HG02840 (cell line): ENCODE data around the gene MPO.
A peak's percentile ranks its signal among the peaks of the same experiment; 100 is the strongest.

Experiments
- ATAC-seq: cut with Tn5 transposase; IDR thresholded peaks from one replicate; pipeline ENCODE4 v1.9.1; 2021; ENCODE audit warnings: mild to moderate bottlenecking, moderate library complexity, moderate number of reproducible peaks; ENCODE audit not compliant: unreplicated experiment, low FRiP score

The MPO gene

DNA sequence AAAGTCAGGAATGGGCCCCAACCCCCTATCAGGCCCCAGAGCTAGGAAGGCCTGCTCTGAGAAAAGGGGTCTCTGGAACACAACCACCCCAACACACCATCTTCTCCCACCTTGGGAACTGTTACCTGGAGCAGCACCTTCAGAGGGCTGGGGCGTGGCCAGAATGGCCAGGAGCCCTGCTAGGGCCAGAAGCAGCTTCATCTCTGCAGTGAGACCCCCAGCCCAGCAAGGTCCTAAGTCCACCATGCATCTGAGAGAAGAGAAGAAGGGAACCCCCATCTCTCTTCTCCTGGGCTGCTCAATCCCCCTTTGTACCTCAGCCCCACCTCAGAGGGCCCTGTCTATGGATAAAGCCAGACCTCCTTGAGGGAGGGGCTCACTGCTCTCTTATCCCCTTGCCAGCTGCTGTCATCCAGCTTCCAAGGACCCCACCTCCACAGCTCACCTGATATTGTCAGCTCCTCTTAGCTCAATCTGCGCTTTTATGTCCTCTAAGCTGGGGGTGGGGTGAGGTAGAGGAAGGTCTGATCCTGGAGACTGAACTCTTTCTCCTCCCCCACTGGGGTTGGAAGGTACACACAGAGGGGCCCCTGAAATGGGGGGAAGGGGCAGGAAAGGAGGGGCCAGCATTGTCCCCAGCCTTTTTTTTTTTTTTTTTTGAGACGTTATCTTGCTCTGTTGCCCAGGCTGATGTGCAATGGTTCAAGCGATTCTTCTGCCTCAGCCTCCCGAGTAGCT lies at the start of gene MPO:
Gene MPO, minus strand, starts transcription at position 456 of the 738 bp plus-strand sequence. Its CDS starts 177 bp downstream, at position 279.
- no peak for ATAC-seq

DNA sequence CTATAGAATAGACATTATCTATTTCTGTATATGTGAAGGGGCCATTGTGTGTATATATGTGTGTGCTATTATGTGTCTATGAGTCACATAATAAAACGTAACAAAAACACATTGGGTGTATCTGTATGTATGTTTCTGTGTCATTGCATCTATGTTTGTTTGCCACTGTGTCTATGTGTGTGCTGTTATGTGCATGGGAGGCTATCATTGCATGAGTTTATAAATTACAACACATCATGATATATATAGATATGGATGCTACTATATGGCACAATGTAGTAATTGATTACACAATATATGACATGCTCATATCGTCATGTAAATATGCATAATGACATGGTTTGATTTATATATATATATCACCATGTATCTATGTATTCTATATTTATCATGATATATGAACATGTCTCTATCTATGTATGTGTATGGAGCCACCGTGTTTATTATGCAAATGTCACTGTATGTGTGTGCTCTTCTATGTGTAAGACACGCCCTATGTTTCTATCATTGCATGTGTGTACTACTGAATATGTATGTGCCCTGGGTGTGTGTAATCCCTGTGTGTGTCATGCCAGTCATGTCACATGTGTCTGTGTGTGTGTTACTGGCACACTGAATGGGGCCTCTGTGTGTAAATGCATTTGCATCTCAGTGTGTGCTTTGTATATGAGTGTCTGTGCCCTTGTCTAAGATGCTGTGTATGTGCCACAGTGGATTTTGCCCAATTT lies 49.2 kb upstream of the MPO start:
- peak; percentile 20 for ATAC-seq

DNA sequence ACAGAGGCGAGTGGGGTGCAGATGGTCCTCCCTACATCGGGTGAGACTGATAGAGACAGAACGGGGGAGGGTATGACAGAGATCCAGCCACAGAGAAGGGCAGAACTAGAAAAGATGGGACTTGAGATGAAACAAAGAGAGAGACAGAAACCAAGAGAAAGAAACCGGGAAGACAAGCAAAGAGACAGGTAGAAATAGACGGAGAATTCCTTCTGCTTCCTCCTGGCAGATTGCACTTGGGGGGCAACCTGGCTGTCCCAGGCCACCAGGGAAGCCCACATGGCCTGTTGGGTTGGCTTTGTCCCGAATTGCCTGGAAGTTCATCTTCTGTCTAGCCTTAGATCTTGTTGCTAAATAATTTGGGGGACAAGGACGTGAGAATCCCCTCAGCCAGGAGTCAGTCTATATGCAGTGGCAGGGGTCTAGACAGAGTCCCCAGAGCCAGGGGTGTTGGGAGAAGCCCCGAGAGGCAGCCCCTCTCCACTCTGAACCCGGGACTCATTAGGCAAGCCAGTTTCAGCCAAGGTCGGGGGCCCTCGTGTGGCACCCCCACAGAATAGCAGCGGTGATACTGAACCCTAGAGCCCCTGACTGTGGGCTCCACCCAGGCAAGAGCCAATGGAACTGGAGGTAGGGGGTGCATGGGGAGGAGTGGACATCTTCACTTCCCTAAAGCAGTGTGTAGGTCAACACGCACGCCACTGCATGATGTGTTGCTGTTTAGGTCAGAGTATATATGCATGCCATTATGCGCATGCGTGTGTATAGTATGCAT lies 48.5 kb upstream of the MPO start:
- ATAC-seq: peak; percentile 32

DNA sequence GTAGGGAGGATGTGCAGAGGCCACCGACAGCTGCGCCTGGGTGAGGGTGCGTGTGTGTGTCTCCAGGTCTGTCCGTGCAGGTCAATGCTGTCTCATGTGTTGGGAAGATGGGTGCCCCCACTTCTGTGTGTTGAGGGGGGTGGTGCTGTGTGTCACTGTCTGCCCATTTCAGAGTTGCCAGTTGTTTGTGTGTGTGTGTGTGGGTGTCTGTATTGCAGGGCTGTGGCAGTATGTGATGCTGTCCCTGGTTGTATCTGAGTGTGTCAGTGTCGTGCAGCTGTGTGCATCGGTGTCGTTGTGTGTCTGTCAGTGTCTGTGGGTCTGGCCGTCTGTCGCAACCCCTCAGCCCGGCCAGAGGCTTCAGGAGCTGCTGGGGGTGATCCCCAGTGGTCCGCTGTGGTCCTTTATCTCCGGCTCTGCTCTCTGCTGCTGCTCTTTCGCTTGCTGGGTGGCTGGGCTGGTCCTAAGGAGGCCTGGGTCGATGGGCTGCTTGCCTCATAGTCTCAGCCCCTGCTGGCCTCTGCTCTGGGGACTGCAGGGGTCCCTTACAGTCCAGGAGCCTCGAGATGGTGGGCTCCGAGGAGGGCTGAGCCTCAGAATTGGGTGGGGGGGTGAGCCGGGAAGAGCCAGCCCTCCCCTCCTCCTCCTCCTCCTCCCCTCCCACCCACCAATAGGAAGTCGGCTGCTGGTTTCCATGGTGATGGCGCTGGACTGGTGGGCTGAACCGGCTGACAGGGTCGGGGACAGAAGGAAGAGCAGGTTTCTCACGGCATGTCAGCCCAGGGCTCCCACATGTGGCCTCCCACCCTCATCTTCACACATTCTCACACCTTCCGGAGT lies 47.7 kb upstream of the MPO start, which contains the start of gene TSPOAP1:
Gene TSPOAP1, minus strand, starts transcription at position 601 of the 840 bp plus-strand sequence. CDS start 875 bp downstream, outside the sequence.
- no peak for ATAC-seq

GRCh38 chr17:58327363-58328194 lies 46.8 kb upstream of the MPO start:
- ATAC-seq: no peak

GRCh38 chr17:58326609-58327362 lies 46.1 kb upstream of the MPO start:
- ATAC-seq: no peak

DNA sequence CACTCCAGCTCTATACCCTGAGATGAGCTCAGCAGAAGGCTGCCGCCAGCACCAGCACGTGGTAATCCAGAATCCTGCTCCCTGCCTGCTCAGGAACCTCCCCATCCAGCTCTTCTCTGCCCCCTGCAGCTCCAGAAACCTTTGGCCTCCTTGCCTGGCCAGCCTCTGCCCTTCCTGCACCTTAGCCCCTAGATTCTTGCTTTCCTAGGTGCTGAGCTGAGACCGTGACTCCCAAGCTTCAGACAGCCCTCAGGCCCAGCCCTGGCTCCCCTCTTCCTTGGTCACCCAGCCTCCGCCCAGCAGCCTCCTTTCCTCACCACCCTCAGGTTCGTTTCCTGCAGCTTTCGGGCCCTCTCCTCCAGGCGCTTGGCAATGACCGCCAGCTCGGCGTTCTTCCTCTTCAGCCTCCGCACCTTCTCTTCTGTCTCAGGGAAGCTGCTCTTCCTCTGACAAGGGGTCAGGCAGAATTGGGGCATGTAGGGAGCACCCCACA lies 45.3 kb upstream of the MPO start:
- ATAC-seq: no peak

- no peak for ATAC-seq
Measured at GRCh38 chr17:58325289-58325726, 44.6 kb upstream of the MPO start.

- no peak for ATAC-seq
Measured at GRCh38 chr17:58324409-58325288, 43.9 kb upstream of the MPO start.

DNA sequence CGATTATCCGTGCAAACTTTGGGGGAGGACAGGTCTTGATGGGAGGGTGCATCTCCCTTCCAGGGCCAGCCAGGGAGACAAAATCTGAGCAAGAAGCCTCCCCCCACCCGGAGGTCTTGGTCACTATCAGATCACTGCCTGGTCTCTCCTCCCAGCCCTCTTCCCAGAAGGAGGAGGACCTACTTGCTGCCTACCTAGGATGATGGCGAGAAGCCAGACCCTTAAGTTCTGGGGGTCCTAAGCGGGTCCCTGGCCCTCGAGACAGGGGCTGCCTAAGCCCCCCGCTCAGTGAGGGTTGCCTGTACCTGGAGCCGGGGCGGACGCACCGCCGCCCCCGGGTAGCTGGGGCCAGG lies 43.3 kb upstream of the MPO start:
- no peak for ATAC-seq

DNA sequence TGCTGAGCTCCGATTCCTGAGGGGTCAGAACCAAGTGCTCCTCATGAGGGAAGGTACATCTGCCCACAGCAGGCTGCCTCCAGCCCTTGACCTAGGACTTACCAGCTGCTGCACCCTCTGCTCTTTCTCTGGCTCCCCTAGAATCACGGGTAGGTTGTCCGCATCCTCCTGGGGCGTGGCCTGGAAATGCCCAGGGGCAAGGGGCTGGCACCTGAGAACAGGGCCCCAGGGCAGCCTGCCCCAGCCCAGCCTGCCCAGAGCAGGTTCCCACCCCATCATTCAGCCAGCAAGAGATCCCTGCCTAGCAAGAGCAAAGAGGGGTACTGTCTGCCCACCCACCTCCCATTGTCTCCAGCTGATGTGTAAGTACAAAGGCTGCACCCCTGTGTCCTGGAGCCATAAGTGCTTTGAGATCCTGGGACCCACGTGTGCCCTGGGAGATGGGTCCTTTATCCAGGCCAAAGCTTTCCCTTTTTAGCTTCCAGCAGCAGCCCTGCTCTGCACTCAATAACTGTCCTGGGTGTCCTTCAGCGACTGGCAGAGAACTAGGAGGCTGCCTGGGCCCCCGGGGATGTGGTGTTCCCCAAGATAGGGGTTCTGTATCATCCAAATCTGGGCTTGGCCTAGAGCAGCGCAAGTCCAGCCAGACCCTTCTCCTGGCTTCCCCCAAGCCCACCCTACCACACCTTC lies 42.8 kb upstream of the MPO start:
- ATAC-seq: no peak

DNA sequence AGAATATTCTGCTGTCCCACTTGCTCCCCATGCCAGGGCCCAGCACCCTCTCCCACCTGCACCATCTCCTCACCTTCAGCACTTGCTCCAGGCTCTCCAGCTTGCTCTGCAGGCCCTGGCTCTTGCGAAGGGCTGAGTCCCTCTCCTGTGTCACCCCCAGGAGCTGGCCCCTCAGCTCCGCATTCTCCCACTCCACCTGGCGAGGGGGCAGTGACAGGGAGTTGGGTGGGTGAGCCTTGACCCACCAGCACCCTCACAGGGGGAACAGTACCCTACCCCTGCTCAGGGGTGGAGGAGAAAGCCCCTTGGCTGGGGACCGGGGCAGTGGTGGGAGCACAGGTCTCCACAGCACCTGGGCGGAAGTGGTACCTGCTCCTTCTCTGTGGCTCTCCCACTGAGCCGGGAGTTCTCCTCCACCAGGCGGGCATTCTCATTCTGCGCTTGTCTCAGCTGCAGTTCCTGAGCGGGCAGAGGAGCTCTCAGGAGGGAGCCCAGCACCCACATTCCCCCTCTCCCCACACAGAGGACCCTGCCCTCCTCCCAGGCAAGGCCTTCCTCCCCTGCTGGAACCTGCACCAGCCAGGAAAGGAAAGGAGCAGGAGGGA lies 41.9 kb upstream of the MPO start:
- ATAC-seq: no peak

DNA sequence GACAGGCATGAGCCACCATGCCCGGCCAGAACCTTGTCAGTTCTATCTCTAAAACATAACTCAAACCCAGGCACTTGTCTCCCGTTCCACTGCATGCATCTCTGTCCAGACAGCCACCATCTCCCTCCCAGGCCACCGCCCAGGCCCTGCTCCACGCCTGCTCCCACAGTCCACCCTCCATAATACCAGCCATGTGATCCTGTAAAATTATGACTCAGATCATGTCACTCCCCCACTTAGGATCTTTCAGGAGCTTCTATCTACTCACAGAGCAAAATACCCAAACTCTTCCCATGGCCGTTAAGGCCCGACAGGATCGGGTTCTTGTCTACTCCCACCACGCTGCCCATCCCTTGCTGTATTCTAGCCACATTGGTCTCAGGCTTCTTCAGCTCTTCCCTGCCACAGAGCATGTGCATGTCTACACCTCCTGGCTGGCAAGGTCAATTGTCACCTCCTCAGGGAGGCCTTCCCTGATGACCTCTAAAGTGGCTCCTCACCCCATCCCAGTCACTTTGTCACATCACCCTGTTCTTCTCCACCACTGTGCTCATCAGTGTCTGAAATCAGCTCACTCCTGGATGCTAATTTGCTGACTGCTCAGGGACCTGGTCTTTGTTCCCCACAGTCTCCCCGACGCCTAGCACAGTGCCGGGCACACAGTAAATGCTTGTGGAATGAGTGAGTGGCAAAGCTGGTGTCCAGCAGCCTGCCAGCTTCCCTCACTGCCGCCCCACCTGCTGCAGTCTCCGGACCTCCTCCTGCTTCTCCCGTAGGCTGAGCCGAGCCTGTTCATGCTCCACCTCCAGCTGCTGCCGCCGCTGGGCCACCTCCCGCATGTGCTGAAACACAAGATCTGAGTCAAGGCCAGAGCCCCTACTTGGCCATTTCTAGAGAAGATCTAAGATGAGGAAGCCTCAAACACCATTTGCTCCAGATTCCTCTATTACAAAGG lies 41.1 kb upstream of the MPO start:
- no peak for ATAC-seq

DNA sequence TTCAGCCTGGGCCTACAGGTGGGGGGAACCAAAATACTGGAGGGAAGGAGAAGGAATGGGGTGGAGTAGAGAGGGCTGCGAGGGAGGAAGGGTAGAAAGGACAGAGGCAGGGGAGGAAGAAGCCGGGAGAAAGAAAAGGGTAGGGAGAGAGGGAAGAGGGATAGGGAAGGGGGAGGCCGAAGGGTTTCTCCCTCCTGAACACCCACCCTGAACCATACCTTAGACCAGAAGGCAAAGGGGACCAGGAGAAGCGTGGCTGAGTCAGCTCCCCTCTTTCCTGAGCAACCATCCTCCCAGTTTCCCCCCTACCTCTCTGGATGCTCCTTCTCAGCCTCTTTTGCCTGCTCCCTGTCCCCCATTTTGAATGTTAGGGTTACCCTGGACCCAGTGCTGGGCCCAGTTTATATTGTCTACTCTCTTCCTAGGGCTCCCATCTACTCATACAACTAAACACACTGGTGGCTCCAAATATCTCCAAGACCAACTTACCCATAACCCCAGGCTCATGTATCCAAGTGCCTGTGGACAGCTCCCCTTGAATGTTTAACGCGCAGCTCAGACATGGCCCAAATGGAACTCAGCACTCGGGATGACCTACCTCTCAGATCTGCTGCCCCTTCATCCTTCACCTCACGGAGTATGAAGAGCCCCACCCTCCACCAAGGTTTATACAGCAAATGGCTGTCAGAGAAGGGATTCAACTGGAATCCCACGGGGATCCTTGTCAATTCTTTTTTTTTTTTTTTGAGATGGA lies 40.0 kb upstream of the MPO start:
- ATAC-seq: no peak

- ATAC-seq: no peak
Measured at GRCh38 chr17:58320163-58320558, 39.4 kb upstream of the MPO start.
